Left renal pelvis (tissue), 4 donors: Measurements from ENCODE around the gene TMTC2. TPM values are rescaled to one million over a fixed set of nuclear protein-coding genes. Genes with fewer than 3 reads are reported as not detected.

Experiments
- DNase-seq, 4 donors: peaks; one replicate each; pipeline ENCODE4 v3.0.0-alpha.2; 2013; ENCODE audit warnings: low read depth in 4 of 4, low spot score in 3 of 4
- polyA plus RNA-seq, 4 donors: library from polyadenylated mRNA; unstranded; fragments of 120-200 nt; gene quantifications; one replicate each; pipeline ENCODE4 v1.2.1, GENCODE V29; 2013; ENCODE audit not compliant: insufficient read length in 4 of 4

TMTC2 gene
- 100 to 1,000 TPM in 1 of 4 donors, 10 to 100 TPM in 3; 41.5 to 105 (median 43.9) TPM for polyA plus RNA-seq

- peak; percentile 89 to 93 (median 90) for DNase-seq
Measured at GRCh38 chr12:82686168-82687020, at the start of gene TMTC2. TSS of gene TMTC2 (plus strand) at chr12:82686906.

DNA sequence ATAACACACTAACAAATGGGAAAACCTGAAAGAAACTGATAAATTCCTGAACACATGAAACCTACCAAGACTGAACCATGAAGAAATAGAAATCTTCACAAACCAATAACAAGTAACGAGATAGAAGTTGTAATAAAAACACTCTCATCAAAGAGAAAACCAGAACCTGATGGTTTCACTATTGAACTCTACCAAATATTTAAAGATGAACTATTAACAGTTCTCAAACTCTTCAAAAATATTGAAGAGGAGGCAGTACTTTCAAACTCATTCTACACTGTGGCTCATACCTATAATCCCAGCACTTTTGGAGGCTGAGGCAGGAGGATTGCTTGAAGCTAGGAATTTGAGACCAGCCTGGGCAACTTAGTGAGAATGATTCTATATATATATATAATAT, 48.4 kb upstream of the TMTC2 start:
- DNase-seq: no peak

DNA sequence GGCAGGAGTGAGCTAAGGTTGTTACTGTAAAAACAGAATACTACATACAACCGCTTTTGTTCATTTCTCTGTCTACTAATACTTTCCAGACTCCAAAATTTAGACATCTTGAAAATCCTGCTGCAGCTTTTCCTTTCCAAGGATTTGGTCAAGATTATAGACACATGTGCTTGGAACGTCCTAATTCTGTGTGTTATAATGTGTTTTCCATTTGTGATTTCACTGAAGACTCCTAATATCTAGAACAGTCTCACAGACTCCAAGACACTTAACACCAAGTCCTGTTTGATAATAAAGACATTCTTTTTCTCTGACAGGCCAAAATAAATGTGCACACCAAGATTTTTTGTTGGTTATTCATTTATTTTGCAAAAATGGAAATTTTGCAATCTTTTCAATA, 41.8 kb upstream of the TMTC2 start:
- no peak for DNase-seq

DNA sequence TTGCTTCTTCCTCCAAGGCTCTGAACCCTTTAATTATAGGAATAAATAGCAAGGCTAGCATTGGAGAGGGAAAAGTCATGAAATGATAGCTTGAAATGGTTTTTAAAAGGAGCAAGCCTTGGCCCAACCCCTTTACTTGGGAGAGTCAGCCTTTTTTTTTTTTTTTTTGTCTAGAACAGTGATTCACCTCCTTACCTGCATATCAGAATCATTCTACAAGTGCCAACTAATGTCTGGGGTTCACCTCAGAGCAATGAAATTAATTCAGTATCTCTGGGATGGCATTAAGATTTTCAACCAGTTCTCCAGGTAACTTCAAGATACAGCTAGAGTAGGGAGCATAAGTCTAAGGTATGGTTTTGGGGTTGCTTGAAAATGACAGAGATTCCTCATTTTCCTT, 41.3 kb upstream of the TMTC2 start:
- DNase-seq: no peak

DNA sequence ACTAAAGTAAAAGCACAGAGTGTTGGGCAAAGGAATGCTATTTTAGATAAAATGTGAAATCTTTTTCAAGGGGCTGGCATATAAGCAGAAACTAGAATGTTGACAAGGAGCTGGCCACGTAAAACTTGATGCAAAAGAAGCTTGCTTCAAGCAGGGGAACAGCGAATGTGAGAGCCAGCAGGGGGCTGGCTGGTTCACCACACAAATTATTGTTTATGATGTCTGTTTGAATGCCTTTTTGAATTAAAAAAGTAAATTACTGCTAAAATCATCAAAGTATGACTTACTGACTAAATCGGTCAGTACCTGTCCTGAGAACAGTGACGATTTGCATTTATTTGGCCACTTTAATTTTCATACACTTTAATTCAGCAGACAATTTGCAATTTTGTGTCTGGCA, 38.9 kb upstream of the TMTC2 start:
- DNase-seq: no peak

DNA sequence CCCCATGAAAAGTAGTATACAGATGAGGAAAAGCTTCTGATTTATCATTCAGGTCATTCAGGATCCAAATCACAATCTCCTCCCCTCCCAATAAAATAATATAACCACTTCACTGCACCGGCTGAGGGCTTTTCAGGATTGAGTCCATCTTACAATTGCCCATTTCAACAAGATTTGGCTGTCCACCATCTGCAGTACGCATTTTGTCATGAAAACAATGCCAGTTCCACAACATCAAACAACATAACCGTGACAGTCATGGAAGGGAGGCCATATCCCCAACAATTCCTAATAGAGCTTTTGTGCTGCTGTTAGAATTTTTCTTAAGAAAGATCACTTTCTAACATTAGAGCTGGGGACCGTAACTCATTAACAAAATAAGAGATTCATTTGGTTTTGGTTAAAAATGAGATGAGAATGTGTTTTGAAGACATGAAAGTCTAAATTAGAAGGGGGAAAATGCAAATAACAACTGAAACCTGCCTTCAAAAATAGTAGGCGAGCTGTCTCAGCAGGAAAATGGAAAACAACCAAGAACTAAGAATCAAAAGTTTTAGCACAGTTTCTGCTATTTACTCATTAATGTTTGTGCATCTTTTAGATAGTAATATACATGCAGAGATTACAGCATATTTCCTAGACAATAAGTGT, 38.3 kb upstream of the TMTC2 start:
- no peak for DNase-seq

DNA sequence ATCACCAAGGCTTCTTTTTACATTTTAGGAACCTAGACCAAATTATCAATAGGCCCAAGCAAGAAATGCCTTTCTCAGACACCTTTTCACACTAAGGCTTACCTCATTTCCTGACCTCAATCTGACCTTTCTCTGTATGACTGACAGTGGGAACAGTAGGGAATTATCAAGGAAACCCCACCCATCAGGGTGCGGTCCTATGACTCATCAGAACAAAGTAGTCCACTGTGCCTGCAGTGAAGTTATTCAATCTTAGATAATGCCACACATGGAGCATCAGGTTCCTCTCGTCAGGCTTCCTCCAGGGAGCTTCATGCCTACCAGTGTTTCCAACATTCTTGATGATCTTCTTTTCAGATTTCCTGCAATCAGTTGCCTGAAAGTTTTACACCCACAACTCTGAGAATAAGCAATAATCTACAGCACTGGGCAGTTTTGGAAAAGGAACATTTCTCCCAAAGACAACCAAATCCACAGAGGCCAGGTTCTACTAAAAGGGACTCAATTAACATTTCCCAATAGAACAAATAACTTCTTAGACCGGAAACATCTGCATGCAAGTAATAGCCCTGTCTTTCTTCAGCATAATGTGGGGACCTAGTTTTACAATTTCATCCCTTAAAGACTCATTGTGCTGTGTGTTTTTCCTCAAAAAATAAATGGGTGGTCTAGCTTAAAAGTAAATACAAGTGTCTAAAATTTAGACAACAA, 35.9 kb upstream of the TMTC2 start:
- no peak for DNase-seq

- no peak for DNase-seq
Measured at GRCh38 chr12:82651489-82651888, 35.2 kb upstream of the TMTC2 start.

- DNase-seq: no peak
Measured at GRCh38 chr12:82652071-82652470, 34.6 kb upstream of the TMTC2 start.

DNA sequence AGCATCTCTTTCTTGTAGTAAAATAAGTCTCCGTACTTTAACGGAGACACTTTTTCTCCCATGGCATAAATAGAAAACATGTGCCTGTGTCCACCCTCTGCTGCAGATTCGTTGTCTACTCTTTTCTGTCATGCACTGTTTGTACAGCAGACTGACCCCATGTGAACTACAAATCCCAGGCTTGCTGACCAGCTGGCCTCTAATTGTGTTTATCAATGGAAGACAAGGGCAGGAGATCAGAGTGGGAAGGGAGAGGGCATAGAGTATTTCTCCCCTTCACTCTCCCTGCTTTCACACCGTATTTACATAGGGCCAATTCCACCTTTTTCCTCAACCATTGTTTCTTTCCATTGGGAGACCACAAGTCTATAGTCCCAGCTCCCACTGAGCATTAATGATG, 31.0 kb upstream of the TMTC2 start:
- DNase-seq: no peak

DNA sequence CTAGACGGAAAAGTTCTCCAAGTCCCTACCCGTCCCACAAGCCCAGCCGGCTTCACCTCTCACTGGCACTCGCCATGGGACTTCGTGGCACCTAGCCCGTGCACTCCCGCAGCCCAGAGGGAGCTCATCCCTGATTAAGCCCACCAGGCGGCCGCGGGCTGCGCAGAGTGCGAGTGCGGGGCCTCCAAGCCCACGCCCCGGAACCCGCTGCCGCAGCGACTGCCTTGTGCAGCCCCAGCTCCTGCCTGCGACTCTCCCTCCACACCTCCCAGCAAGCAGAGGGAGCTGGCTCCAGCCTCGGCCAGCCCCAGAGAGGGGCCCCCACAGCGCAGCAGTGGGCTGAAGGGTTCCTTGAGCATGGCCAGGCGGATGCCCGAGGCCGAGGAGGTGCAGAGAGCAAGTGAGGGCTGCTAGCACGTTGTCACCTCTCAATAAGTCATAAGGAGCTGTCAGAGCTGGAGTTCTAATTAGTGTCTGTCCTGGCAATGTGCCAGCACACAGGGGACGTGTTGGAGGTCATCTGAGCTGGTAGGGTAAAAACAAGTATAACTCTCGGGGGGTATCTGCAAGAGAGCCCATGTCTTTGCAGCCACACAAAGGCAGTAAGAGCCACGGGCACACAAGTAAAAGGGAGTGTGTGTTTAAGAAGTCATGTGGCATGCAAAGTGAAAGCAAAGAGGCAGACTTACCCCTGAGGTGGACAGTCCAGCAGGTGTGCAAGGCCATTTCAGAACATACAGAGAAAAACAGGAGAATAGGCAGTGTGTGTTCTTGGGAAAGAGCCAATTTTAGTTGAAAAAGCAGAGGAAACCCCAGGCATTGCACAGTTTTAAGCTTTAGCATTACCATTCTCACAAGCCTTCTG, 27.1 kb upstream of the TMTC2 start:
- no peak for DNase-seq

DNA sequence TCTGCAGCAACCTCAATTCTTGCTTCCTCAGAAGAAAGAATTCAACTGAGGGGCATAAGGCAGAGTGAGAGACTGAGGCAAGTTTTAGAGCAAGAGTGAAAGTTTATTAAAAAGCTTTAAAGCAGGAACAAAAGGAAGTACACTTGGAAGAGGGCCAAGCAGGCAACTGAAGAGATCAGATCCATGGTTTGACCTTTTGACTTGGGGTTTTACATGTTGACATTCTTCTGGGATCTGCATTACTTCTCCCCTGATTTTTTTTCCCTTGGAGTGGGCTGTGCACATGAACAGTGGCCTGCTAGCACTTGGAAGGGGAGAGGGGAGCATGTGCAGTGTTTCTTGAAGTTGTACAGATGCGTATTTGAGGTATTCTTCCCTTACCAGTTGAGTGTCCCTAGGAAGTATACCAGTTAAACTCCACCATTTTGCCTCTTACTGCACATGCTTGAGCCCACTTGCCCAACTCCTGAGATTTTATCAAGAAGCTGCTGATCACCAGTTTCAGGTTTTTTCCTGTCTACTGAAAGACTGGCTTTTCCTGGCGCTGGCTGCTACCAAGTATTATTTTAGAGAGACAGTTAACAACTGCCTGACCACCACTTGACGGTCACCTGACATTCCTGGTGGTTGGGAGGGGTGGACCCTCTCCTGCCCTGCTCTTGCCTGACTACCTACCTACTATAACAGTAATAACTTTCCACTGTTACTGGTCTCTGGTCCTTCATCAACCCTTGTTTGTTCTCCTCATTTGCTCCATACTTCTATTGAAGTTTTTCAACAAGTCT, 26.0 kb upstream of the TMTC2 start:
- no peak for DNase-seq

GRCh38 chr12:82663893-82664292, 22.8 kb upstream of the TMTC2 start:
- DNase-seq: no peak

DNA sequence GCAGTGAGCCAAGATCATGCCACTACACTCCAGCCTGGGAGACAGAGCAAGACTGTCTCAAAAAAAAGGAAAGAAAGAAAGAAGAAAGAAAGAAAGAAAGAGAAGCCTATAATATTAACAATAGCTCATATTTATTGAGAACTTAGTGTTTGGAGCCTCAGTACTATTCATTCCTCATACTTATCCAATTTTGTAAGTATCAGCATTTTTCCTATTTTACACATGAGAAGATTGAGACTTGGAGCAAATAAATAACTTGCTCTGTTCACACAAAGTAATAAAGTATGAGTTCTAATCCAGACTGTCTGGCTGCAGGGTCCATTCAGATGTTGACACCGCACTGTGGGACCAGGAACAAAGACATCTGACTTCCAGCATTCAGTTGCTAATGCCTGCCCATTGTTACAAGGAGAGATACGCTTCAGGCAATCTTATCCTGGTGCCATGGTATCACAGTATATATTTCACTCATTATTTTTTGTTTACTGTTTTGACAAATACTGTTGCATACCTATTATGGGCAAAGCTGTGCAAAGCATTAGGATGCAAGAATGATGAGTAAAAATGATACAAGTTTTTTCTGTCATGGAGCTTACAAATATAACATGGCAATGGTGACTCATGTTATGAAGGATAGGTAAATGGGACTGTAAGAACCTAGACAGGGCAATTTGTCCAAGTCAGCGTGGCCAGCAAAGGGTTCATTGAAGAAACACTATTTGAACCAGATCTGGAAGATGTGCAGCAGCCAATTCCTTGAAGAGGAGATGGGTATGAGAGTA, 21.4 kb upstream of the TMTC2 start:
- DNase-seq: no peak

GRCh38 chr12:82666830-82667229, 19.9 kb upstream of the TMTC2 start:
- DNase-seq: no peak

DNA sequence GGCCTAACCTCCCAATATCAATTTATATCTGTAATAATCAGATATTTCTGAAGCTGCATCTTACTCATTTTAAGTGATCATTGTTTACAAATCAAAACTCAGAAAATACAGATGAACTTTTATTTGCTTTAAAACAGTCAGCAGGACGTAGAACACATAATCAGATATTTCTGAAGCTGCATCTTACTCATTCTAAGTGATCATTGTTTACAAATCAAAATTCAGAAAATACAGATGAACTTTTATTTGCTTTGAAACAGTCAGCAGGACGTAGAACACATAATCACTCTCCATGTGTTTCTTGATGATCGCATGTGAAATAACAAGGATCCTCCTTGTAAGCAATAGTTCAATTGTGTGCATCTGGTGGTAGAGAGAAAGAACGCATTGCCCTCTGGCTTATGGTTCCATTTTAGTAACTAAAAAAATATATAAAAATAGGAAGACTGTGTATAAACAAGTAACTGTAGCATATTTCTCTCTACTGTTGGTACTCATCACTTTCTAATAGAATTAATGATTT, 15.0 kb upstream of the TMTC2 start:
- DNase-seq: no peak

DNA sequence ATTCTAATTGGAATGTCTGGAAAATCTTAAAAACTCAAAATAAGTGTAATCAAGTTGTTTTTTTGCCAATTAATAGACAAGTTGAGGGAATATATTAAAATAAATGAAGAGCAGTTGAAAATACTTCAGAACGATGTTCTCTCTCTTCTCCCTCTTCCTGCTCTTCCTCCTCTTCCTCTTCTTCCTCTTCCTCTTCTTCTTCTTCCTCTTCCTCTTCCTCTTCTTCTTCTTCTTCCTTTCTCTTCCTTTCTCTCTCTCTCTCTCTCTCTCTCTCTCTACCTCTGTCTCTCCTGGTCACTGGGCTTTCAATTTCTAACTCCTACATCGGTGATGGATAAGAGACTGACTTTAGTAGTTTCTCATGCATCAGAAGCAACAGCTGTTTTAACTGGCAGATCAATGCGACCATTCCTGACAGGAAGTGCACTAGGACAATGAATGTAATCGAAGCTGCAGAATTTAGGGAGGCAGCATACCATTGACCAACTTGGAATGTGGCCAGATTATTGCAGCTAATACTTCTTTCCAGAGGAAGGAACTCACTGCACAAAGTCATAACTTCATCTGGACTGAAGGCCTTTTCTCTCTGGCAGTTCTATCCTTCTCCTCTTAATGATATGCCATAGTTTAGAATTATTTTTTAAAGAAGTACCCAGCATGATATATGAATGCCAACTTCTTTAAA, 13.8 kb upstream of the TMTC2 start:
- DNase-seq: no peak

DNA sequence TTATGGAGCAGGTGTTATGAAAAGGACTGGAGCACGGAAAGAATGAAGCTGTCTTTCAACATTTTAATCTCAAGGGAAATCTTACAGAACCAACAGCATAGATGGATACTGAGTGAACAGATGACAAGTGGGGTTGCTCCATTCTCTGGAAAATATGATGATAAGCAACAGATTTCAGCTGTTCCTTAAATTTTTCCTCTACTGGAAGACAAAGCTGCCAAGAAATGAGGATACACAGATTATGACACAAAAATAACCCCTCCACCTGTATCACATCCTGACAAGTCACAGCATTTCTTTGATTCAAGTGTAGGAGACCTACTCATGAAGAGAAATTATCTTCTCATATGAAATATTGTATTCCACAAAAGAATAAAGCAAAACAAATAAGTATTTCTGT, 13.0 kb upstream of the TMTC2 start:
- no peak for DNase-seq
